Measurements from ENCODE around the gene ARL15. TPM values are rescaled to one million over a fixed set of nuclear protein-coding genes. Genes with fewer than 3 reads are reported as not detected.

ARL15 gene
- total and polyA plus RNA-seq, 9 of the 15 experiments (the other 6 are each of a cell fraction or from before 2014, with no cell fraction given): 18.5 to 80.4 (median 57.0) TPM

- TF ChIP-seq NFE2 (IDR thresholded peaks at IDR 0.05; ENCODE audit: low read depth): no peak
- TF ChIP-seq ZNF253 (CRISPR knock-in tag; conservative IDR thresholded peaks at IDR 0.05): no peak
- TF ChIP-seq CTCFL (IDR thresholded peaks at IDR 0.05; ENCODE audit: borderline replicate concordance, insufficient read depth, low read depth, low read length, poor library complexity, severe bottlenecking): no peak
- TF ChIP-seq RERE (CRISPR knock-in tag; IDR thresholded peaks at IDR 0.05; ENCODE audit: borderline replicate concordance): no peak
- TF ChIP-seq ZNF639 (CRISPR knock-in tag; conservative IDR thresholded peaks at IDR 0.05 in 1 of 2, IDR thresholded peaks at IDR 0.05 in 1 of 2): no peak
- TF ChIP-seq MEF2D (tag; conservative IDR thresholded peaks at IDR 0.05; ENCODE audit: low read depth): no peak
- TF ChIP-seq ZNF407 (IDR thresholded peaks at IDR 0.05; ENCODE audit: low read depth): no peak
- TF ChIP-seq GATAD2A (IDR thresholded peaks at IDR 0.05): no peak
- no peak for TF ChIP-seq ZZZ3 (IDR thresholded peaks at IDR 0.05)
Observed at GRCh38 chr5:54294097-54294667, 16.2 kb downstream of the ARL15 start (continued).

All from K562 (cell line).